ENCODE measurements around the gene SPG7. TPM values are rescaled to one million over a fixed set of nuclear protein-coding genes. Genes with fewer than 3 reads are reported as not detected.
A peak's percentile ranks its signal among the peaks of the same experiment; 100 is the strongest.

SPG7 gene
- polyA plus RNA-seq, 2 of the 4 experiments (the other 2 are of a cell fraction), result 53.2 to 73.2 TPM

GRCh38 chr16:89581045-89581695, 73.0 kb downstream of the SPG7 start (continued):
- TF ChIP-seq, protein P1, sequence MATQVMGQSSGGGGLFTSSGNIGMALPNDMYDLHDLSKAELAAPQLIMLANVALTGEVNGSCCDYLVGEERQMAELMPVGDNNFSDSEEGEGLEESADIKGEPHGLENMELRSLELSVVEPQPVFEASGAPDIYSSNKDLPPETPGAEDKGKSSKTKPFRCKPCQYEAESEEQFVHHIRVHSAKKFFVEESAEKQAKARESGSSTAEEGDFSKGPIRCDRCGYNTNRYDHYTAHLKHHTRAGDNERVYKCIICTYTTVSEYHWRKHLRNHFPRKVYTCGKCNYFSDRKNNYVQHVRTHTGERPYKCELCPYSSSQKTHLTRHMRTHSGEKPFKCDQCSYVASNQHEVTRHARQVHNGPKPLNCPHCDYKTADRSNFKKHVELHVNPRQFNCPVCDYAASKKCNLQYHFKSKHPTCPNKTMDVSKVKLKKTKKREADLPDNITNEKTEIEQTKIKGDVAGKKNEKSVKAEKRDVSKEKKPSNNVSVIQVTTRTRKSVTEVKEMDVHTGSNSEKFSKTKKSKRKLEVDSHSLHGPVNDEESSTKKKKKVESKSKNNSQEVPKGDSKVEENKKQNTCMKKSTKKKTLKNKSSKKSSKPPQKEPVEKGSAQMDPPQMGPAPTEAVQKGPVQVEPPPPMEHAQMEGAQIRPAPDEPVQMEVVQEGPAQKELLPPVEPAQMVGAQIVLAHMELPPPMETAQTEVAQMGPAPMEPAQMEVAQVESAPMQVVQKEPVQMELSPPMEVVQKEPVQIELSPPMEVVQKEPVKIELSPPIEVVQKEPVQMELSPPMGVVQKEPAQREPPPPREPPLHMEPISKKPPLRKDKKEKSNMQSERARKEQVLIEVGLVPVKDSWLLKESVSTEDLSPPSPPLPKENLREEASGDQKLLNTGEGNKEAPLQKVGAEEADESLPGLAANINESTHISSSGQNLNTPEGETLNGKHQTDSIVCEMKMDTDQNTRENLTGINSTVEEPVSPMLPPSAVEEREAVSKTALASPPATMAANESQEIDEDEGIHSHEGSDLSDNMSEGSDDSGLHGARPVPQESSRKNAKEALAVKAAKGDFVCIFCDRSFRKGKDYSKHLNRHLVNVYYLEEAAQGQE (IDR thresholded peaks at IDR 0.05), result no peak
- TF ChIP-seq RNF2 (IDR thresholded peaks at IDR 0.05; ENCODE audit: borderline replicate concordance, low read depth), result no peak

DNA sequence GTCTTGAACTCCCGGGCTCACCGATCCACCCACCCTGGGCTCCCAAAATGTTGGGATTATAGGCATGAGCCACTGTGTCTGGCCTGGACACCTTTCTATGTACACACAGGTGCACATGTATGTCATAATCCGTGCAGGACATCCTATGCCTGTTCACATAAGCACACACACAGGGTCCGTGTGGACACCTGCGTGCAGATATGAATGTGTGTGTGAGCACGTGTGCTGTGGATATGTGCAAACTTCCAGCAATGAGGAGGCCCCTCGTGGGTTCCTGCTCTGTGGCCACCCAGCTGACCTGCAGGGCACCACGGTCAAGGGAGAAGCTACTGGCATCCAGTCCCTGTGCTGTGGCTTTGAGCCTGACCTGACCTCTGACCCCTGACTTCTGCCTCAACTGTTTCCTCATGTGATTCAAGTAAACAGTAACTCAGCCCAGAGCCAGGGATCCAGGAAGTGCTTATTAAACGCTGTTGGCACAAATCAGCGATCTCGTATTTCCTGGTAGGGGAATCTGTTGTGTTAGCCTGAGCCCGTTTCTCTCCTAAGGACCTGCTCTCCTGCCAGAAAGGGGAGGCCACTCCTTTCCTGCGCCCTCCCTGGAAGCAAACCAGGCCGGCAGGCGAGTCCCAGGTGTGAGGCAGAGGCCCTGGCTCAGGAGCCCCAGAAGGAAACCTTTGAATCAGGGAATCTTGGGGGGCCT, 73.8 kb downstream of the SPG7 start:
- CTCF ChIA-PET, result interaction anchor here (1.3 to 3.8 kb wide), 3 partner anchors 8 to 33 kb away, joined by 5 to 17 read pairs (median 7); no protein-coding TSS in a partner anchor
- Histone ChIP-seq H3K4me2 (peak overlapping the region; percentile 62), H3K4me1 (peaks cover 22% of the 10 kb centered on the region), H3K4me3 (no peak overlapping the region), H3K27ac (peak overlapping the region; percentile 78), H3K9me3 (no peaks in the 10 kb centered on the region)
- ATAC-seq (peak in 1 of 2 experiments; percentile 34; a peak in 3 of 6 replicates), DNase-seq (ENCODE audit: low read depth in 1 of 2, low spot score in 1 of 2) (peak in 1 of 2 experiments; percentile 43), FAIRE-seq (no peak)
- WGBS (ENCODE audit: missing lambda C conversion rate), result 63% methylated on average over 15 of the region's 15 CpGs
- TF ChIP-seq NR3C1 (IDR thresholded peaks at IDR 0.05), result no peak
- TF ChIP-seq GATA3 (IDR thresholded peaks at IDR 0.05; ENCODE audit: borderline replicate concordance), result no peak
- TF ChIP-seq RAD21 (conservative IDR thresholded peaks at IDR 0.05 in 1 of 2, IDR thresholded peaks at IDR 0.05 in 1 of 2), result no peak
- TF ChIP-seq HDAC2 (IDR thresholded peaks at IDR 0.05), result no peak
- no peak for TF ChIP-seq CEBPB (IDR thresholded peaks at IDR 0.05)
- TF ChIP-seq ATOH8 (CRISPR knock-in tag; IDR thresholded peaks at IDR 0.05; ENCODE audit: low read depth), result no peak
- no peak for TF ChIP-seq MAFK (IDR thresholded peaks at IDR 0.05; ENCODE audit: partially characterized antibody)
- TF ChIP-seq, protein P2, sequence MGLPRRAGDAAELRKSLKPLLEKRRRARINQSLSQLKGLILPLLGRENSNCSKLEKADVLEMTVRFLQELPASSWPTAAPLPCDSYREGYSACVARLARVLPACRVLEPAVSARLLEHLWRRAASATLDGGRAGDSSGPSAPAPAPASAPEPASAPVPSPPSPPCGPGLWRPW (IDR thresholded peaks at IDR 0.05), result no peak
- no peak for TF ChIP-seq NFE2L2 (conservative IDR thresholded peaks at IDR 0.05; ENCODE audit: low read length)
- TF ChIP-seq HOXB5 (CRISPR knock-in tag; IDR thresholded peaks at IDR 0.05), result no peak
- no peak for TF ChIP-seq ZC3H11A (IDR thresholded peaks at IDR 0.05)
- TF ChIP-seq, protein P3, sequence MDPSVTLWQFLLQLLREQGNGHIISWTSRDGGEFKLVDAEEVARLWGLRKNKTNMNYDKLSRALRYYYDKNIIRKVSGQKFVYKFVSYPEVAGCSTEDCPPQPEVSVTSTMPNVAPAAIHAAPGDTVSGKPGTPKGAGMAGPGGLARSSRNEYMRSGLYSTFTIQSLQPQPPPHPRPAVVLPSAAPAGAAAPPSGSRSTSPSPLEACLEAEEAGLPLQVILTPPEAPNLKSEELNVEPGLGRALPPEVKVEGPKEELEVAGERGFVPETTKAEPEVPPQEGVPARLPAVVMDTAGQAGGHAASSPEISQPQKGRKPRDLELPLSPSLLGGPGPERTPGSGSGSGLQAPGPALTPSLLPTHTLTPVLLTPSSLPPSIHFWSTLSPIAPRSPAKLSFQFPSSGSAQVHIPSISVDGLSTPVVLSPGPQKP (IDR thresholded peaks at IDR 0.05; ENCODE audit: low read depth, low read length), result no peak
- no peak for TF ChIP-seq PHF8 (IDR thresholded peaks at IDR 0.05; ENCODE audit: borderline replicate concordance, low read depth)
- POLR2A ChIA-PET, result interaction anchor here (1.1 kb wide), 1 partner anchor 105 kb away, joined by 5 read pairs; the partner anchor contains the start of gene CDK10

DNA sequence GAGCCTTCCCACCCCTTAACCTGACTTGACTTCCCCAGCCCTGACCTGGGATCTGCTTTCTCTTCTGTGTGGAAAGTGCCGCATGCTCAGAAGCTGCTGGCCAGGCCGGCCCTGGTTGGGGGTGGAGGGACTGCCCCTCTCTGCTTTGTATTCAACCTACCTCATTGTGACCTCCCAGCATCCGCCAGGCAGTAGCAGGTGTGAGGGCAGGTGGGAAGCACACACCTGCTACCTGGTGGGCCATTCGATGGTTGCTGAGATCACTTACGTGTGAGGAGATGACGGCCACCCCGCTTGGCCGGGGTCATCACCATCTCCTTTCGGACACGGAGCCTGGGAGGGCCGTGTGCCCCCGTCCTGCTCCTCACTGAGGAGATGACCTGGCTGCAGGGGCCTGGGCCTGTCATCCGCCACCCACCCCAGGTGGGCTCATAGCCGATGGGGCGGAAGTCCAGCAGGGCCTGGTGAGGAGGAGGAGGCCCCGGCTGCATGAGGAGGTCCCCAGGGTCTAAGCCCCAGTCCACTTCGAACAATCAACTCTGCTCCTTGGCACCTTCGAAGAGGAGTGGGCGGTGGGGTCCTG, 74.5 kb downstream of the SPG7 start:
- no peak for TF ChIP-seq HEYL (CRISPR knock-in tag; IDR thresholded peaks at IDR 0.05)
- FAIRE-seq (no peak), DNase-seq (ENCODE audit: low read depth in 1 of 2, low spot score in 1 of 2) (no peak), ATAC-seq (no peak)
- no peak overlapping the region for H3K4me3 ChIP-seq
- H3K9me3 ChIP-seq, result no peaks in the 10 kb centered on the region
- ChIA-PET POLR2A (no interaction called here), CTCF (interaction anchor here (1.6 to 3.8 kb wide), 2 partner anchors 17 to 33 kb away, joined by 6 to 17 read pairs; no protein-coding TSS in a partner anchor)
- WGBS (ENCODE audit: missing lambda C conversion rate), result 98% methylated on average over 10 of the region's 19 CpGs
- H3K27ac ChIP-seq, result peak overlapping the region; percentile 78
- no peak overlapping the region; the same call in 2 of the 3 replicates for H3K4me2 ChIP-seq
- peaks cover 22% of the 10 kb centered on the region for H3K4me1 ChIP-seq
